ENCODE results near the gene SLIT3.

The SLIT3 gene

DNA sequence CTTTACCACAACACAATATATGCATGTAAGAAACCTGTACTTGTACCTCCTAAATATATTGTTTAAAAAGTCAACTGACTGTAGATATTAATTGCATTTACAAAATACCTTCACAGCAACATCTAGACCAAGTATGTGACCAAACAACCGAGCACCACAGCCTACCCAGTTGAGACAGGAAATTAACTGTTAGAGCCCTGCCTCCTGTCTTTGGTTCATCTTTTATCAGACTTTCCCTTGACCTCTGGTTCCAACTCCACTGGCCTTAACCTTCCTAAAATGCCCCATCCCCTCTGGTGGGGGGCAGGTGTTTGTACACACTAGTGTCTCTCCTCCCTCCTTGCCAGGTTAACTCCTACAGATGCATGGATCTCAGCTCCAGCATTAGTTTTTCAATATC is 566.8 kb downstream of the SLIT3 start:
- Histone ChIP-seq H3K79me2 (ENCODE audit: insufficient read depth, low read length) (no peaks in the 10 kb centered on the region), H3K9me2 (replicated peaks; ENCODE audit: low read depth, low read length) (no peaks in the 10 kb centered on the region), H3F3A (ENCODE audit: low read depth) (no peaks in the 10 kb centered on the region), H3K4me2 (ENCODE audit: low read depth, low read length, poor library complexity, severe bottlenecking) (no peak overlapping the region), H3K9me3 (ENCODE audit: insufficient read depth, low read depth, low read length) (no peaks in the 10 kb centered on the region), H4K20me1 (ENCODE audit: insufficient read depth, low read length, poor library complexity, severe bottlenecking) (no peaks in the 10 kb centered on the region), H3K4me1 (ENCODE audit: insufficient read depth, low read length, poor library complexity, severe bottlenecking) (peaks cover 5% of the 10 kb centered on the region), H3K27me3 (ENCODE audit: insufficient read depth, low read length, poor library complexity, severe bottlenecking) (no peaks in the 10 kb centered on the region), H3K9ac (ENCODE audit: low read depth, low read length, poor library complexity, severe bottlenecking) (no peak overlapping the region), H3K36me3 (ENCODE audit: insufficient read depth, low read length) (no peaks in the 10 kb centered on the region), H2AFZ (ENCODE audit: low read length) (no peak overlapping the region), H3K4me3 (ENCODE audit: low read length, poor library complexity, severe bottlenecking) (no peak overlapping the region)
- no peak for TF ChIP-seq EZH2phosphoT487 (IDR thresholded peaks at IDR 0.05; ENCODE audit: borderline replicate concordance)
- TF ChIP-seq, protein P1, sequence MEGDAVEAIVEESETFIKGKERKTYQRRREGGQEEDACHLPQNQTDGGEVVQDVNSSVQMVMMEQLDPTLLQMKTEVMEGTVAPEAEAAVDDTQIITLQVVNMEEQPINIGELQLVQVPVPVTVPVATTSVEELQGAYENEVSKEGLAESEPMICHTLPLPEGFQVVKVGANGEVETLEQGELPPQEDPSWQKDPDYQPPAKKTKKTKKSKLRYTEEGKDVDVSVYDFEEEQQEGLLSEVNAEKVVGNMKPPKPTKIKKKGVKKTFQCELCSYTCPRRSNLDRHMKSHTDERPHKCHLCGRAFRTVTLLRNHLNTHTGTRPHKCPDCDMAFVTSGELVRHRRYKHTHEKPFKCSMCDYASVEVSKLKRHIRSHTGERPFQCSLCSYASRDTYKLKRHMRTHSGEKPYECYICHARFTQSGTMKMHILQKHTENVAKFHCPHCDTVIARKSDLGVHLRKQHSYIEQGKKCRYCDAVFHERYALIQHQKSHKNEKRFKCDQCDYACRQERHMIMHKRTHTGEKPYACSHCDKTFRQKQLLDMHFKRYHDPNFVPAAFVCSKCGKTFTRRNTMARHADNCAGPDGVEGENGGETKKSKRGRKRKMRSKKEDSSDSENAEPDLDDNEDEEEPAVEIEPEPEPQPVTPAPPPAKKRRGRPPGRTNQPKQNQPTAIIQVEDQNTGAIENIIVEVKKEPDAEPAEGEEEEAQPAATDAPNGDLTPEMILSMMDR (conservative IDR thresholded peaks at IDR 0.05; ENCODE audit: low read length) = no peak

DNA sequence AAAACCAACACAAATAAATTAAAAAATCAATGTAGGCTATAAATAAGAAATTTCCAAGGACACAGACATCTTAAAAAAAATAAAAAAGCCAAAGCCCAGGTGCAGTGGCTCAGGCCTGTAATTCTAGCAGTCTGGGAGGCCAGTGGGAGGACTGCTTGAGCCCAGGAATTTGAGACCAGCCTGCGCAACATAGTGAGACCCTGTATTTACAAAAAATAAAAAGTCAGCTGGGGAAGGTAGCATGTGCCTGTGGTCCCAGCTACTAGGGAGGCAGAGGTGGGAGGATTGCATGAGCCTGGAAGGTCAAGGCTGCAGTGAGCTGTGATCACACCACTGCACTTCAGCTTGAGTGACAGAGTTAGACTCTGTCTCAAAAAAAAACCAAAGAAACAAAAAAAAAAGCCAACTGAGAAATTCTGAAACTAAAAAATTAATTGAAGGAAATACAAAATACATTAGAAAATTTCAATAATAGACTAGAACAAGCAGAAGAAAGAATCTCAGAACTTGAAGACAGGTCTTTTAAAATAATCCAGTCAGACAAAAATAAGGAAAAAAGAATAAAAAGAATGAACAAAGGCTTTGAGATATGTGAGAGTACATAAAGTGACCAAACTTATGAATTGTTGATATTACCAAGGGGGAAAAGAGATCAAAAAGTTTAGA is 572.3 kb downstream of the SLIT3 start:
- Histone ChIP-seq H2AFZ (ENCODE audit: low read length) (no peak overlapping the region), H3K9ac (ENCODE audit: low read depth, low read length, poor library complexity, severe bottlenecking) (no peak overlapping the region), H3K9me3 (ENCODE audit: insufficient read depth, low read depth, low read length) (no peaks in the 10 kb centered on the region), H3K27me3 (ENCODE audit: insufficient read depth, low read length, poor library complexity, severe bottlenecking) (no peaks in the 10 kb centered on the region), H3K9me2 (replicated peaks; ENCODE audit: low read depth, low read length) (no peaks in the 10 kb centered on the region), H3K4me2 (ENCODE audit: low read depth, low read length, poor library complexity, severe bottlenecking) (no peak overlapping the region), H3K79me2 (ENCODE audit: insufficient read depth, low read length) (no peaks in the 10 kb centered on the region), H3K4me1 (ENCODE audit: insufficient read depth, low read length, poor library complexity, severe bottlenecking) (no peaks in the 10 kb centered on the region), H3F3A (ENCODE audit: low read depth) (no peaks in the 10 kb centered on the region), H3K36me3 (ENCODE audit: insufficient read depth, low read length) (no peaks in the 10 kb centered on the region), H3K4me3 (ENCODE audit: low read length, poor library complexity, severe bottlenecking) (no peak overlapping the region), H4K20me1 (ENCODE audit: insufficient read depth, low read length, poor library complexity, severe bottlenecking) (no peaks in the 10 kb centered on the region)
- TF ChIP-seq EZH2phosphoT487 (IDR thresholded peaks at IDR 0.05; ENCODE audit: borderline replicate concordance) = no peak
- TF ChIP-seq, protein P1 (conservative IDR thresholded peaks at IDR 0.05; ENCODE audit: low read length) = no peak

DNA sequence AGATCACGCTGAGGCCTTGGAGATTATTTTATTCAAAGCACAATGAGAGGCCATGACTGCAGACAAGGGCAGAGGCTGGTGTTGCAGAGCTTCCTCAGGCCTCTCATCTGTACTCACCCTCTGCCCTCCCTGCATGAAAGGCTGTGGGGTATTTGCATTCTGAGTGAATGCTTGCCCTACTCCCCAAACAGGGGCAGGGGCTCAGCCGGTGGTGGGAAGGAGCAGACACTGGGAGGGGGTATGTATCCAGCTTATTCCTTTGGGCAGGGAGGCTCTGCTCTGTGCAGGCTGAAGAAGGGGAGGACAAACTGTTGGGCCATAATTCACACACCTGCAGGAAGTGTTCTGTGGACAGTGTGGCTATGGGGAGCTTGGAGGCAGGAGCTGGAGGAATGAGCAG is 573.4 kb downstream of the SLIT3 start:
- H3F3A ChIP-seq (ENCODE audit: low read depth) = no peaks in the 10 kb centered on the region
- H3K4me2 ChIP-seq (ENCODE audit: low read depth, low read length, poor library complexity, severe bottlenecking) = no peak overlapping the region
- H4K20me1 ChIP-seq (ENCODE audit: insufficient read depth, low read length, poor library complexity, severe bottlenecking) = no peaks in the 10 kb centered on the region
- no peaks in the 10 kb centered on the region for H3K4me1 ChIP-seq (ENCODE audit: insufficient read depth, low read length, poor library complexity, severe bottlenecking)
- H3K27me3 ChIP-seq (ENCODE audit: insufficient read depth, low read length, poor library complexity, severe bottlenecking) = no peaks in the 10 kb centered on the region
- H3K9me3 ChIP-seq (ENCODE audit: insufficient read depth, low read depth, low read length) = no peaks in the 10 kb centered on the region
- no peak overlapping the region for H3K4me3 ChIP-seq (ENCODE audit: low read length, poor library complexity, severe bottlenecking)
- TF ChIP-seq EZH2phosphoT487 (IDR thresholded peaks at IDR 0.05; ENCODE audit: borderline replicate concordance) = no peak
- TF ChIP-seq, protein P1 (conservative IDR thresholded peaks at IDR 0.05; ENCODE audit: low read length) = no peak
- H2AFZ ChIP-seq (ENCODE audit: low read length) = no peak overlapping the region
- H3K9ac ChIP-seq (ENCODE audit: low read depth, low read length, poor library complexity, severe bottlenecking) = no peak overlapping the region
- no peaks in the 10 kb centered on the region for H3K9me2 ChIP-seq (replicated peaks; ENCODE audit: low read depth, low read length)
- no peaks in the 10 kb centered on the region for H3K79me2 ChIP-seq (ENCODE audit: insufficient read depth, low read length)
- H3K36me3 ChIP-seq (ENCODE audit: insufficient read depth, low read length) = no peaks in the 10 kb centered on the region

All from Loucy (cell line).